ENCODE data around the gene ANKRD50.

The ANKRD50 gene

GRCh38 chr4:124694946-124695598, 17.5 kb downstream of the ANKRD50 start:
- H3K27ac ChIP-seq (ENCODE audit: low read depth, low read length) = no peak overlapping the region

GRCh38 chr4:124694306-124694705, 18.2 kb downstream of the ANKRD50 start:
- no peaks in the 10 kb centered on the region for H3K9me2 ChIP-seq (replicated peaks; ENCODE audit: control insufficient read depth, low read length)
- H3F3A ChIP-seq (ENCODE audit: control insufficient read depth, insufficient read depth) = no peaks in the 10 kb centered on the region
- H3K27ac ChIP-seq (ENCODE audit: low read depth, low read length) = no peak overlapping the region
- H3K36me3 ChIP-seq (ENCODE audit: control insufficient read depth, low read length) = no peaks in the 10 kb centered on the region
- H3K9me3 ChIP-seq (ENCODE audit: control insufficient read depth, insufficient read depth, low read length) = no peaks in the 10 kb centered on the region
- H3K4me2 ChIP-seq (ENCODE audit: low read length) = no peak overlapping the region
- TF ChIP-seq EZH2phosphoT487 (IDR thresholded peaks at IDR 0.05; ENCODE audit: borderline replicate concordance, low read length) (no peak), CTCF (IDR thresholded peaks at IDR 0.05; ENCODE audit: low read depth, low read length, poor library complexity, severe bottlenecking) (no peak)
- no peak overlapping the region for H3K4me3 ChIP-seq (ENCODE audit: low read length)
- no peaks in the 10 kb centered on the region for H4K20me1 ChIP-seq (ENCODE audit: control insufficient read depth, insufficient read depth, low read depth, low read length)
- no peaks in the 10 kb centered on the region for H3K27me3 ChIP-seq (ENCODE audit: control insufficient read depth, low read length)
- H3K79me2 ChIP-seq (ENCODE audit: control insufficient read depth, low read length) = no peaks in the 10 kb centered on the region
- H3K4me1 ChIP-seq (ENCODE audit: control insufficient read depth, low read length) = no peaks in the 10 kb centered on the region

More at GRCh38 chr4:124694946-124695598, 17.5 kb downstream of the ANKRD50 start:
- Histone ChIP-seq H3K4me2 (ENCODE audit: low read length) (no peak overlapping the region), H3K4me3 (ENCODE audit: low read length) (no peak overlapping the region), H3K4me1 (ENCODE audit: control insufficient read depth, low read length) (no peaks in the 10 kb centered on the region), H3K27me3 (ENCODE audit: control insufficient read depth, low read length) (no peaks in the 10 kb centered on the region), H3K79me2 (ENCODE audit: control insufficient read depth, low read length) (no peaks in the 10 kb centered on the region), H3K9me3 (ENCODE audit: control insufficient read depth, insufficient read depth, low read length) (no peaks in the 10 kb centered on the region), H4K20me1 (ENCODE audit: control insufficient read depth, insufficient read depth, low read depth, low read length) (no peaks in the 10 kb centered on the region), H3K9me2 (replicated peaks; ENCODE audit: control insufficient read depth, low read length) (no peaks in the 10 kb centered on the region), H3K36me3 (ENCODE audit: control insufficient read depth, low read length) (no peaks in the 10 kb centered on the region), H3F3A (ENCODE audit: control insufficient read depth, insufficient read depth) (no peaks in the 10 kb centered on the region)
- TF ChIP-seq CTCF (IDR thresholded peaks at IDR 0.05; ENCODE audit: low read depth, low read length, poor library complexity, severe bottlenecking) (no peak), EZH2phosphoT487 (IDR thresholded peaks at IDR 0.05; ENCODE audit: borderline replicate concordance, low read length) (no peak)

GRCh38 chr4:124691801-124692200, 20.7 kb downstream of the ANKRD50 start:
- Histone ChIP-seq H3K9me3 (ENCODE audit: control insufficient read depth, insufficient read depth, low read length) (no peaks in the 10 kb centered on the region), H3K79me2 (ENCODE audit: control insufficient read depth, low read length) (no peaks in the 10 kb centered on the region), H3K9me2 (replicated peaks; ENCODE audit: control insufficient read depth, low read length) (no peaks in the 10 kb centered on the region), H3K36me3 (ENCODE audit: control insufficient read depth, low read length) (no peaks in the 10 kb centered on the region), H3K4me2 (ENCODE audit: low read length) (no peak overlapping the region), H3F3A (ENCODE audit: control insufficient read depth, insufficient read depth) (no peaks in the 10 kb centered on the region), H3K27me3 (ENCODE audit: control insufficient read depth, low read length) (no peaks in the 10 kb centered on the region), H4K20me1 (ENCODE audit: control insufficient read depth, insufficient read depth, low read depth, low read length) (no peaks in the 10 kb centered on the region), H3K4me1 (ENCODE audit: control insufficient read depth, low read length) (no peaks in the 10 kb centered on the region), H3K27ac (ENCODE audit: low read depth, low read length) (no peak overlapping the region), H3K4me3 (ENCODE audit: low read length) (no peak overlapping the region)
- no peak for TF ChIP-seq EZH2phosphoT487 (IDR thresholded peaks at IDR 0.05; ENCODE audit: borderline replicate concordance, low read length)
- TF ChIP-seq CTCF (IDR thresholded peaks at IDR 0.05; ENCODE audit: low read depth, low read length, poor library complexity, severe bottlenecking) = no peak
